T-helper 1 cell treated with Interleukin-12 subunit alpha and Interleukin-12 subunit beta and Interleukin-4 antibody, amounts not matched to agents 30 μg/mL and 1 μg/mL, for 36 hours (primary cell): ENCODE measurements around the gene MTIF2.
"Not testable (repeated sequence)": the region's sequence is repeated elsewhere in the genome, so short reads cannot be mapped to it uniquely, and the experiment has no call there.

Experiments used
- H3K27ac Mint-ChIP-seq: one replicate; pipeline ENCODE4 v1.8.0; 2021; ENCODE audit warnings: mild to moderate bottlenecking, mixed read lengths
- H3K27me3 Mint-ChIP-seq: one replicate; pipeline ENCODE4 v1.8.0; 2021; ENCODE audit warnings: low read depth, mixed read lengths
- H3K36me3 Mint-ChIP-seq: one replicate; pipeline ENCODE4 v1.8.0; 2021; ENCODE audit warnings: low read depth, mixed read lengths
- H3K4me1 Mint-ChIP-seq: one replicate; pipeline ENCODE4 v1.8.0; 2021; ENCODE audit warnings: low read depth, mixed read lengths
- H3K4me3 Mint-ChIP-seq: one replicate; pipeline ENCODE4 v1.8.0; 2021; ENCODE audit warnings: mild to moderate bottlenecking, moderate library complexity, mixed read lengths
- H3K9me3 Mint-ChIP-seq: one replicate; pipeline ENCODE4 v1.8.0; 2021; ENCODE audit warnings: mixed read lengths

MTIF2 gene

GRCh38 chr2:55231546-55232083, 37.4 kb downstream of the MTIF2 start:
- Mint-ChIP-seq H3K4me3 (peak overlapping the region; percentile 100), H3K36me3 (peaks cover 58% of the 10 kb centered on the region), H3K27me3 (no peaks in the 10 kb centered on the region), H3K27ac (peak overlapping the region; percentile 95), H3K4me1 (peaks cover 48% of the 10 kb centered on the region), H3K9me3 (no peaks in the 10 kb centered on the region)

GRCh38 chr2:55230551-55230950, 38.5 kb downstream of the MTIF2 start:
- Mint-ChIP-seq H3K4me1 (peaks cover 45% of the 10 kb centered on the region), H3K9me3 (no peaks in the 10 kb centered on the region), H3K36me3 (peaks cover 50% of the 10 kb centered on the region), H3K27me3 (no peaks in the 10 kb centered on the region), H3K4me3 (peak overlapping the region; percentile 100), H3K27ac (peak overlapping the region; percentile 29)

GRCh38 chr2:55229221-55229620, 39.8 kb downstream of the MTIF2 start:
- H3K4me3 Mint-ChIP-seq, result peak overlapping the region; percentile 16
- peaks cover 40% of the 10 kb centered on the region for H3K4me1 Mint-ChIP-seq

GRCh38 chr2:55228226-55228563, 40.8 kb downstream of the MTIF2 start:
- no peaks in the 10 kb centered on the region for H3K9me3 Mint-ChIP-seq
- H3K27ac Mint-ChIP-seq, result peak overlapping the region; percentile 56
- H3K4me3 Mint-ChIP-seq, result peak overlapping the region; percentile 57
- no peaks in the 10 kb centered on the region for H3K27me3 Mint-ChIP-seq
- peaks cover 33% of the 10 kb centered on the region for H3K4me1 Mint-ChIP-seq
- peaks cover 29% of the 10 kb centered on the region for H3K36me3 Mint-ChIP-seq

More at GRCh38 chr2:55229221-55229620, 39.8 kb downstream of the MTIF2 start:
- Mint-ChIP-seq H3K27me3 (no peaks in the 10 kb centered on the region), H3K9me3 (no peaks in the 10 kb centered on the region), H3K27ac (peak overlapping the region; percentile 27), H3K36me3 (peaks cover 38% of the 10 kb centered on the region)

GRCh38 chr2:55227437-55228225, 41.4 kb downstream of the MTIF2 start:
- Mint-ChIP-seq H3K36me3 (peaks cover 24% of the 10 kb centered on the region), H3K4me3 (peak overlapping the region; percentile 57), H3K4me1 (peaks cover 34% of the 10 kb centered on the region), H3K27ac (peak overlapping the region; percentile 56)
- not testable (repeated sequence) for H3K27me3 Mint-ChIP-seq, H3K9me3 Mint-ChIP-seq

- Mint-ChIP-seq H3K27me3 (no peaks in the 10 kb centered on the region), H3K9me3 (no peaks in the 10 kb centered on the region), H3K36me3 (peaks cover 23% of the 10 kb centered on the region), H3K4me3 (no peak overlapping the region), H3K27ac (no peak overlapping the region), H3K4me1 (peaks cover 43% of the 10 kb centered on the region)
Observed at GRCh38 chr2:55225481-55226020, 43.5 kb downstream of the MTIF2 start.

- Mint-ChIP-seq H3K36me3 (peaks cover 19% of the 10 kb centered on the region), H3K27ac (no peak overlapping the region), H3K27me3 (no peaks in the 10 kb centered on the region), H3K4me1 (peaks cover 36% of the 10 kb centered on the region), H3K9me3 (no peaks in the 10 kb centered on the region), H3K4me3 (no peak overlapping the region)
Observed at GRCh38 chr2:55224761-55225261, 44.2 kb downstream of the MTIF2 start.

- Mint-ChIP-seq H3K27me3 (no peaks in the 10 kb centered on the region), H3K4me3 (peak overlapping the region; percentile 74), H3K27ac (peak overlapping the region; percentile 79), H3K36me3 (peaks cover 14% of the 10 kb centered on the region), H3K4me1 (peaks cover 31% of the 10 kb centered on the region), H3K9me3 (no peaks in the 10 kb centered on the region)
Observed at GRCh38 chr2:55223958-55224760, 44.9 kb downstream of the MTIF2 start.

- Mint-ChIP-seq H3K27ac (no peak overlapping the region), H3K27me3 (no peaks in the 10 kb centered on the region), H3K4me3 (no peak overlapping the region), H3K36me3 (no peaks in the 10 kb centered on the region), H3K9me3 (no peaks in the 10 kb centered on the region), H3K4me1 (no peaks in the 10 kb centered on the region)
Observed at GRCh38 chr2:55213822-55214221, 55.2 kb downstream of the MTIF2 start.

- H3K36me3 Mint-ChIP-seq, result peaks cover 29% of the 10 kb centered on the region
- H3K27me3 Mint-ChIP-seq, result no peaks in the 10 kb centered on the region
- peaks cover 26% of the 10 kb centered on the region for H3K9me3 Mint-ChIP-seq
- no peak overlapping the region for H3K4me3 Mint-ChIP-seq
- H3K4me1 Mint-ChIP-seq, result no peaks in the 10 kb centered on the region
- no peak overlapping the region for H3K27ac Mint-ChIP-seq
Observed at GRCh38 chr2:55204950-55205349, 64.1 kb downstream of the MTIF2 start.

GRCh38 chr2:55204536-55204935, 64.5 kb downstream of the MTIF2 start:
- Mint-ChIP-seq H3K4me1 (no peaks in the 10 kb centered on the region), H3K36me3 (peaks cover 30% of the 10 kb centered on the region), H3K9me3 (peaks cover 29% of the 10 kb centered on the region), H3K4me3 (no peak overlapping the region), H3K27ac (no peak overlapping the region), H3K27me3 (no peaks in the 10 kb centered on the region)

- Mint-ChIP-seq H3K27ac (no peak overlapping the region), H3K4me1 (no peaks in the 10 kb centered on the region), H3K27me3 (no peaks in the 10 kb centered on the region), H3K36me3 (peaks cover 47% of the 10 kb centered on the region), H3K4me3 (no peak overlapping the region), H3K9me3 (peaks cover 31% of the 10 kb centered on the region)
Observed at GRCh38 chr2:55200416-55200815, 68.6 kb downstream of the MTIF2 start.

- no peak overlapping the region for H3K27ac Mint-ChIP-seq
- H3K36me3 Mint-ChIP-seq, result peaks cover 33% of the 10 kb centered on the region
- H3K9me3 Mint-ChIP-seq, result peaks cover 20% of the 10 kb centered on the region
- H3K27me3 Mint-ChIP-seq, result no peaks in the 10 kb centered on the region
- H3K4me1 Mint-ChIP-seq, result no peaks in the 10 kb centered on the region
- H3K4me3 Mint-ChIP-seq, result no peak overlapping the region
Observed at GRCh38 chr2:55196526-55196925, 72.5 kb downstream of the MTIF2 start.

GRCh38 chr2:55191888-55192287, 77.1 kb downstream of the MTIF2 start:
- peaks cover 13% of the 10 kb centered on the region for H3K36me3 Mint-ChIP-seq
- not testable (repeated sequence) for H3K27ac Mint-ChIP-seq, H3K4me3 Mint-ChIP-seq, H3K4me1 Mint-ChIP-seq, H3K27me3 Mint-ChIP-seq, H3K9me3 Mint-ChIP-seq
